Measurements from ENCODE around the gene RTL3. TPM values are rescaled to one million over a fixed set of nuclear protein-coding genes. Genes with fewer than 3 reads are reported as not detected.

The RTL3 gene
- total and polyA plus RNA-seq, 2 experiments from 2014 or later: not detected

DNA sequence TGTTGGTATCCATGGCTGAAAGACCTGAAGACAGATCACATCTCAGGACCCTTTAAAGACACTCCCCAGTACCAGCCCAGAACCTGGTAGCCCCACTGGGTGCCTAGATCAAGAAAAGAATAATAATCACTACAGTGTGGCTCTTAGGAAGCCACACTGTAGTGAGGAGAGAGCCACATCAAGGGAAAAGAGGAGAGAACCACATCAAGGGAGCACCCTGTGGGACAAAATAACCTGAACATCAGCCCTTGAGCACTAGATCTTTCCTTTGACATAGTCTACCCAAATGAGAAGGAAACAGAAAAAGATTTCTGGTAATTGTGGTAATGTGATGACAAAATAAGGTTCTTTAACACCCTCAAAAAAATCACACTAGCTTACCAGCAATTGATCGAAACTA, 15.3 kb downstream of the RTL3 start:
- no peak overlapping the region for H3K4me3 ChIP-seq
- H3K27ac ChIP-seq (ENCODE audit: low read depth): no peak overlapping the region
- H2AFZ ChIP-seq: no peak overlapping the region
- H3K27me3 Mint-ChIP-seq (ENCODE audit: insufficient read depth, low read depth, poor library complexity): no peaks in the 10 kb centered on the region
- H3K36me3 ChIP-seq (ENCODE audit: insufficient read depth): no peaks in the 10 kb centered on the region
- H3K27ac Mint-ChIP-seq: no peak overlapping the region
- no peaks in the 10 kb centered on the region for H3K4me1 Mint-ChIP-seq
- no peaks in the 10 kb centered on the region for H3K4me1 ChIP-seq (ENCODE audit: insufficient read depth)
- TF ChIP-seq EZH2 (IDR thresholded peaks at IDR 0.05; ENCODE audit: low read depth, unreplicated experiment) (no peak), CREB1 (CRISPR knock-in tag; IDR thresholded peaks at IDR 0.05; ENCODE audit: low read depth) (no peak), POLR2AphosphoS5 (IDR thresholded peaks at IDR 0.05; ENCODE audit: low read depth) (no peak), ZNF331 (CRISPR knock-in tag; IDR thresholded peaks at IDR 0.05; ENCODE audit: low read depth) (no peak), STAT1 (IDR thresholded peaks at IDR 0.05; ENCODE audit: unreplicated experiment) (no peak), EZH2phosphoT487 (IDR thresholded peaks at IDR 0.05; ENCODE audit: unreplicated experiment) (no peak), ZNF114 (CRISPR knock-in tag; IDR thresholded peaks at IDR 0.05) (no peak), JUNB (IDR thresholded peaks at IDR 0.05; ENCODE audit: unreplicated experiment) (no peak), NANOG (IDR thresholded peaks at IDR 0.05; ENCODE audit: borderline replicate concordance) (no peak)
- TF ChIP-seq, protein P1, sequence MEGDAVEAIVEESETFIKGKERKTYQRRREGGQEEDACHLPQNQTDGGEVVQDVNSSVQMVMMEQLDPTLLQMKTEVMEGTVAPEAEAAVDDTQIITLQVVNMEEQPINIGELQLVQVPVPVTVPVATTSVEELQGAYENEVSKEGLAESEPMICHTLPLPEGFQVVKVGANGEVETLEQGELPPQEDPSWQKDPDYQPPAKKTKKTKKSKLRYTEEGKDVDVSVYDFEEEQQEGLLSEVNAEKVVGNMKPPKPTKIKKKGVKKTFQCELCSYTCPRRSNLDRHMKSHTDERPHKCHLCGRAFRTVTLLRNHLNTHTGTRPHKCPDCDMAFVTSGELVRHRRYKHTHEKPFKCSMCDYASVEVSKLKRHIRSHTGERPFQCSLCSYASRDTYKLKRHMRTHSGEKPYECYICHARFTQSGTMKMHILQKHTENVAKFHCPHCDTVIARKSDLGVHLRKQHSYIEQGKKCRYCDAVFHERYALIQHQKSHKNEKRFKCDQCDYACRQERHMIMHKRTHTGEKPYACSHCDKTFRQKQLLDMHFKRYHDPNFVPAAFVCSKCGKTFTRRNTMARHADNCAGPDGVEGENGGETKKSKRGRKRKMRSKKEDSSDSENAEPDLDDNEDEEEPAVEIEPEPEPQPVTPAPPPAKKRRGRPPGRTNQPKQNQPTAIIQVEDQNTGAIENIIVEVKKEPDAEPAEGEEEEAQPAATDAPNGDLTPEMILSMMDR (conservative IDR thresholded peaks at IDR 0.05; ENCODE audit: low read depth in 2 of 2): no peak
- TF ChIP-seq, protein P2, sequence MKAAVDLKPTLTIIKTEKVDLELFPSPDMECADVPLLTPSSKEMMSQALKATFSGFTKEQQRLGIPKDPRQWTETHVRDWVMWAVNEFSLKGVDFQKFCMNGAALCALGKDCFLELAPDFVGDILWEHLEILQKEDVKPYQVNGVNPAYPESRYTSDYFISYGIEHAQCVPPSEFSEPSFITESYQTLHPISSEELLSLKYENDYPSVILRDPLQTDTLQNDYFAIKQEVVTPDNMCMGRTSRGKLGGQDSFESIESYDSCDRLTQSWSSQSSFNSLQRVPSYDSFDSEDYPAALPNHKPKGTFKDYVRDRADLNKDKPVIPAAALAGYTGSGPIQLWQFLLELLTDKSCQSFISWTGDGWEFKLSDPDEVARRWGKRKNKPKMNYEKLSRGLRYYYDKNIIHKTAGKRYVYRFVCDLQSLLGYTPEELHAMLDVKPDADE (IDR thresholded peaks at IDR 0.05): no peak
- TF ChIP-seq, protein P3, sequence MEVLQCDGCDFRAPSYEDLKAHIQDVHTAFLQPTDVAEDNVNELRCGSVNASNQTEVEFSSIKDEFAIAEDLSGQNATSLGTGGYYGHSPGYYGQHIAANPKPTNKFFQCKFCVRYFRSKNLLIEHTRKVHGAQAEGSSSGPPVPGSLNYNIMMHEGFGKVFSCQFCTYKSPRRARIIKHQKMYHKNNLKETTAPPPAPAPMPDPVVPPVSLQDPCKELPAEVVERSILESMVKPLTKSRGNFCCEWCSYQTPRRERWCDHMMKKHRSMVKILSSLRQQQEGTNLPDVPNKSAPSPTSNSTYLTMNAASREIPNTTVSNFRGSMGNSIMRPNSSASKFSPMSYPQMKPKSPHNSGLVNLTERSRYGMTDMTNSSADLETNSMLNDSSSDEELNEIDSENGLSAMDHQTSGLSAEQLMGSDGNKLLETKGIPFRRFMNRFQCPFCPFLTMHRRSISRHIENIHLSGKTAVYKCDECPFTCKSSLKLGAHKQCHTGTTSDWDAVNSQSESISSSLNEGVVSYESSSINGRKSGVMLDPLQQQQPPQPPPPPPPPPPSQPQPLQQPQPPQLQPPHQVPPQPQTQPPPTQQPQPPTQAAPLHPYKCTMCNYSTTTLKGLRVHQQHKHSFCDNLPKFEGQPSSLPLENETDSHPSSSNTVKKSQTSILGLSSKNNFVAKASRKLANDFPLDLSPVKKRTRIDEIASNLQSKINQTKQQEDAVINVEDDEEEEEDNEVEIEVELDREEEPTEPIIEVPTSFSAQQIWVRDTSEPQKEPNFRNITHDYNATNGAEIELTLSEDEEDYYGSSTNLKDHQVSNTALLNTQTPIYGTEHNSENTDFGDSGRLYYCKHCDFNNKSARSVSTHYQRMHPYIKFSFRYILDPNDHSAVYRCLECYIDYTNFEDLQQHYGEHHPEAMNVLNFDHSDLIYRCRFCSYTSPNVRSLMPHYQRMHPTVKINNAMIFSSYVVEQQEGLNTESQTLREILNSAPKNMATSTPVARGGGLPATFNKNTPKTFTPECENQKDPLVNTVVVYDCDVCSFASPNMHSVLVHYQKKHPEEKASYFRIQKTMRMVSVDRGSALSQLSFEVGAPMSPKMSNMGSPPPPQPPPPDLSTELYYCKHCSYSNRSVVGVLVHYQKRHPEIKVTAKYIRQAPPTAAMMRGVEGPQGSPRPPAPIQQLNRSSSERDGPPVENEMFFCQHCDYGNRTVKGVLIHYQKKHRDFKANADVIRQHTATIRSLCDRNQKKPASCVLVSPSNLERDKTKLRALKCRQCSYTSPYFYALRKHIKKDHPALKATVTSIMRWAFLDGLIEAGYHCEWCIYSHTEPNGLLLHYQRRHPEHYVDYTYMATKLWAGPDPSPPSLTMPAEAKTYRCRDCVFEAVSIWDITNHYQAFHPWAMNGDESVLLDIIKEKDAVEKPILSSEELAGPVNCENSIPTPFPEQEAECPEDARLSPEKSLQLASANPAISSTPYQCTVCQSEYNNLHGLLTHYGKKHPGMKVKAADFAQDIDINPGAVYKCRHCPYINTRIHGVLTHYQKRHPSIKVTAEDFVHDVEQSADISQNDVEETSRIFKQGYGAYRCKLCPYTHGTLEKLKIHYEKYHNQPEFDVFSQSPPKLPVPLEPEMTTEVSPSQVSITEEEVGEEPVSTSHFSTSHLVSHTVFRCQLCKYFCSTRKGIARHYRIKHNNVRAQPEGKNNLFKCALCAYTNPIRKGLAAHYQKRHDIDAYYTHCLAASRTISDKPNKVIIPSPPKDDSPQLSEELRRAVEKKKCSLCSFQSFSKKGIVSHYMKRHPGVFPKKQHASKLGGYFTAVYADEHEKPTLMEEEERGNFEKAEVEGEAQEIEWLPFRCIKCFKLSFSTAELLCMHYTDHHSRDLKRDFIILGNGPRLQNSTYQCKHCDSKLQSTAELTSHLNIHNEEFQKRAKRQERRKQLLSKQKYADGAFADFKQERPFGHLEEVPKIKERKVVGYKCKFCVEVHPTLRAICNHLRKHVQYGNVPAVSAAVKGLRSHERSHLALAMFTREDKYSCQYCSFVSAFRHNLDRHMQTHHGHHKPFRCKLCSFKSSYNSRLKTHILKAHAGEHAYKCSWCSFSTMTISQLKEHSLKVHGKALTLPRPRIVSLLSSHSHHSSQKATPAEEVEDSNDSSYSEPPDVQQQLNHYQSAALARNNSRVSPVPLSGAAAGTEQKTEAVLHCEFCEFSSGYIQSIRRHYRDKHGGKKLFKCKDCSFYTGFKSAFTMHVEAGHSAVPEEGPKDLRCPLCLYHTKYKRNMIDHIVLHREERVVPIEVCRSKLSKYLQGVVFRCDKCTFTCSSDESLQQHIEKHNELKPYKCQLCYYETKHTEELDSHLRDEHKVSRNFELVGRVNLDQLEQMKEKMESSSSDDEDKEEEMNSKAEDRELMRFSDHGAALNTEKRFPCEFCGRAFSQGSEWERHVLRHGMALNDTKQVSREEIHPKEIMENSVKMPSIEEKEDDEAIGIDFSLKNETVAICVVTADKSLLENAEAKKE (CRISPR knock-in tag; IDR thresholded peaks at IDR 0.05): no peak
- TF ChIP-seq, protein P4, sequence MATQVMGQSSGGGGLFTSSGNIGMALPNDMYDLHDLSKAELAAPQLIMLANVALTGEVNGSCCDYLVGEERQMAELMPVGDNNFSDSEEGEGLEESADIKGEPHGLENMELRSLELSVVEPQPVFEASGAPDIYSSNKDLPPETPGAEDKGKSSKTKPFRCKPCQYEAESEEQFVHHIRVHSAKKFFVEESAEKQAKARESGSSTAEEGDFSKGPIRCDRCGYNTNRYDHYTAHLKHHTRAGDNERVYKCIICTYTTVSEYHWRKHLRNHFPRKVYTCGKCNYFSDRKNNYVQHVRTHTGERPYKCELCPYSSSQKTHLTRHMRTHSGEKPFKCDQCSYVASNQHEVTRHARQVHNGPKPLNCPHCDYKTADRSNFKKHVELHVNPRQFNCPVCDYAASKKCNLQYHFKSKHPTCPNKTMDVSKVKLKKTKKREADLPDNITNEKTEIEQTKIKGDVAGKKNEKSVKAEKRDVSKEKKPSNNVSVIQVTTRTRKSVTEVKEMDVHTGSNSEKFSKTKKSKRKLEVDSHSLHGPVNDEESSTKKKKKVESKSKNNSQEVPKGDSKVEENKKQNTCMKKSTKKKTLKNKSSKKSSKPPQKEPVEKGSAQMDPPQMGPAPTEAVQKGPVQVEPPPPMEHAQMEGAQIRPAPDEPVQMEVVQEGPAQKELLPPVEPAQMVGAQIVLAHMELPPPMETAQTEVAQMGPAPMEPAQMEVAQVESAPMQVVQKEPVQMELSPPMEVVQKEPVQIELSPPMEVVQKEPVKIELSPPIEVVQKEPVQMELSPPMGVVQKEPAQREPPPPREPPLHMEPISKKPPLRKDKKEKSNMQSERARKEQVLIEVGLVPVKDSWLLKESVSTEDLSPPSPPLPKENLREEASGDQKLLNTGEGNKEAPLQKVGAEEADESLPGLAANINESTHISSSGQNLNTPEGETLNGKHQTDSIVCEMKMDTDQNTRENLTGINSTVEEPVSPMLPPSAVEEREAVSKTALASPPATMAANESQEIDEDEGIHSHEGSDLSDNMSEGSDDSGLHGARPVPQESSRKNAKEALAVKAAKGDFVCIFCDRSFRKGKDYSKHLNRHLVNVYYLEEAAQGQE (IDR thresholded peaks at IDR 0.05; ENCODE audit: unreplicated experiment): no peak
- H3K79me2 ChIP-seq (replicated peaks; ENCODE audit: insufficient read depth): no peaks in the 10 kb centered on the region
- H3K9me2 ChIP-seq (ENCODE audit: insufficient read depth): no peaks in the 10 kb centered on the region
- no peaks in the 10 kb centered on the region; the same call in 2 of the 3 replicates for H3K36me3 Mint-ChIP-seq (ENCODE audit: low read depth)
- DNase-seq (ENCODE audit: low spot score): no peak
- ATAC-seq: no peak
- H3F3A ChIP-seq (replicated peaks; ENCODE audit: low read depth): no peaks in the 10 kb centered on the region
- no peak overlapping the region for H3K4me3 Mint-ChIP-seq
- H4K20me1 ChIP-seq (replicated peaks; ENCODE audit: insufficient read depth): no peaks in the 10 kb centered on the region
- H3K27me3 ChIP-seq (ENCODE audit: insufficient read depth): no peaks in the 10 kb centered on the region
- no peak overlapping the region for H3K4me2 ChIP-seq
- peaks cover 9% of the 10 kb centered on the region; the same call in 2 of the 3 replicates for H3K9me3 Mint-ChIP-seq

Measured in GM23338 (cell line).